ENCODE results near the gene FARS2. TPM values are rescaled to one million over a fixed set of nuclear protein-coding genes. Genes with fewer than 3 reads are reported as not detected.

Gene FARS2
- total and polyA plus RNA-seq, 2 donors (not counting 3 experiments of a cell fraction or from before 2014, with no cell fraction given), result 20.2 to 20.5 TPM

DNA sequence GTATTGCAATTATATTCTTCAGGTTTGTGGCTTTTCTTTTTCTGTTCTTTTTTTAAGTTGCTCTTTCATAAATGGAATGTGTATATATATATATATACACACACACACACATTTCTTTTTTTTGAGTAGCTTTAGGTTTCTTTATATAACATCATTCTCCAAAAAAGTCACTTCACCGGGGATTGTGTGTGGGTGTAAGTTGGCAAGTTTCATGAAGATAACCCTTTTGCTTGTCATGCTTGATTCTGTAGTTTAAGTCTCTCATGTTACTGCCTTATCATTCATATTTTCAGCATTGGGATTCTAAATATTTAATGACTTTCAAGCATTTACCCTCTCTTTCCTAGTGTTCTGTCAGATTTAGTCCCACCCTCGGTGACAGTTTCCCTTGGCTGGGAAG, 181.0 kb downstream of the FARS2 start:
- H4K20me1 ChIP-seq (replicated peaks; ENCODE audit: control insufficient read depth, extremely low read depth, insufficient read depth, low read length), result peaks cover 3% of the 10 kb centered on the region
- DNase-seq (ENCODE audit: low read depth, low spot score) (no peak), FAIRE-seq (no peak)
- no peak overlapping the region for H3K4me3 ChIP-seq (replicated peaks in 1 of 3; ENCODE audit: insufficient read depth in 1 of 3, low read depth in 1 of 3, low read length in 3 of 3)
- ChIA-PET CTCF (interaction anchor here (1.1 to 1.6 kb wide), 2 partner anchors 11 to 29 kb away, joined by 3 to 10 read pairs; no protein-coding TSS in a partner anchor), POLR2A (no interaction called here)
- H3K9ac ChIP-seq (replicated peaks; ENCODE audit: extremely low read depth, insufficient read depth, low read length), result no peak overlapping the region
- peaks cover 5% of the 10 kb centered on the region for H3K4me1 ChIP-seq (ENCODE audit: control insufficient read depth, extremely low read depth, insufficient read depth, low read length)
- no peak overlapping the region for H3K4me2 ChIP-seq (ENCODE audit: insufficient read depth, low read length)
- H3K27ac ChIP-seq (ENCODE audit: insufficient read depth, low read depth, low read length), result no peak overlapping the region
- intact Hi-C loops (cut with micrococcal nuclease) (no loop called here), dilution Hi-C loops (cut with MboI; ENCODE audit: extremely low pct_ligation_motif_present, low sequenced_read_pairs) (no loop called here)
- H3K79me2 ChIP-seq (ENCODE audit: control insufficient read depth, insufficient read depth, low read length), result no peaks in the 10 kb centered on the region
- no peaks in the 10 kb centered on the region for H3K36me3 ChIP-seq (ENCODE audit: control insufficient read depth in 2 of 2, extremely low read depth in 1 of 2, insufficient read depth in 2 of 2, low read length in 2 of 2)
- H3K27me3 ChIP-seq (ENCODE audit: control insufficient read depth in 2 of 2, insufficient read depth in 2 of 2, low read length in 2 of 2), result no peaks in the 10 kb centered on the region
- H3K9me3 ChIP-seq (replicated peaks; ENCODE audit: control insufficient read depth, insufficient read depth, low read length), result no peaks in the 10 kb centered on the region
- no TSS peak for BruUV-seq (replicated peaks)
- no peak overlapping the region for H2AFZ ChIP-seq (ENCODE audit: low read depth, low read length)
- H3K9me1 ChIP-seq (replicated peaks; ENCODE audit: control insufficient read depth, extremely low read depth, insufficient read depth, low read length), result no peaks in the 10 kb centered on the region
- TF ChIP-seq FOS (IDR thresholded peaks at IDR 0.05; ENCODE audit: borderline replicate concordance, insufficient read depth, low read length), result no peak
- no peak for TF ChIP-seq POLR2AphosphoS5 (IDR thresholded peaks at IDR 0.05; ENCODE audit: insufficient read depth, low read depth, low read length)
- no peak for TF ChIP-seq GATA2 (IDR thresholded peaks at IDR 0.05; ENCODE audit: insufficient read depth, insufficient read length, low read depth, low read length)
- TF ChIP-seq MAX (IDR thresholded peaks at IDR 0.05; ENCODE audit: insufficient read depth, insufficient read length), result no peak
- TF ChIP-seq JUN (IDR thresholded peaks at IDR 0.05; ENCODE audit: borderline replicate concordance, insufficient read depth, insufficient read length, low read depth), result no peak
- TF ChIP-seq POLR2A (IDR thresholded peaks at IDR 0.05; ENCODE audit: low read depth, low read length), result no peak
- no peak for TF ChIP-seq MYC (IDR thresholded peaks at IDR 0.05; ENCODE audit: low read depth, low read length)
- TF ChIP-seq EZH2 (IDR thresholded peaks at IDR 0.05; ENCODE audit: borderline replicate concordance, low read depth, low read length, severe bottlenecking), result no peak

DNA sequence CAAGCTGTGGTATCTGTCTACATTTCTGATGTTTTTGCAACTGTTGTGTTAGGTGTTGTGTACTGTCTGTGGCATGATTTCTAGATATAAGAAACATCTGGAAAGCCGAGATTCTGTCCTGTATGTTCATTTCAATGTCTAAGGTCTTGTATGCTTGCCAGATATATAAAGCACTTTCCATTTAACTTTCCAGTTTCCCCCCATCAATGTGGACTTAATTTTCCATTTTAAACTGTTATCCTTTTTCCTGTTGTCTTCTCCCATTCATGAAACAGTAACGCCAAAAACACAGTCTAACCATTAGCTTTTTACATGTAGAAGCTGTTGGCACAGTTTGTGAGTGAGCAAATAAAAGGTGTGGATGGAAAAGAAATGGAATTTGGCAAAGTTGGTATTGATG, 181.6 kb downstream of the FARS2 start:
- TF ChIP-seq, protein P1, sequence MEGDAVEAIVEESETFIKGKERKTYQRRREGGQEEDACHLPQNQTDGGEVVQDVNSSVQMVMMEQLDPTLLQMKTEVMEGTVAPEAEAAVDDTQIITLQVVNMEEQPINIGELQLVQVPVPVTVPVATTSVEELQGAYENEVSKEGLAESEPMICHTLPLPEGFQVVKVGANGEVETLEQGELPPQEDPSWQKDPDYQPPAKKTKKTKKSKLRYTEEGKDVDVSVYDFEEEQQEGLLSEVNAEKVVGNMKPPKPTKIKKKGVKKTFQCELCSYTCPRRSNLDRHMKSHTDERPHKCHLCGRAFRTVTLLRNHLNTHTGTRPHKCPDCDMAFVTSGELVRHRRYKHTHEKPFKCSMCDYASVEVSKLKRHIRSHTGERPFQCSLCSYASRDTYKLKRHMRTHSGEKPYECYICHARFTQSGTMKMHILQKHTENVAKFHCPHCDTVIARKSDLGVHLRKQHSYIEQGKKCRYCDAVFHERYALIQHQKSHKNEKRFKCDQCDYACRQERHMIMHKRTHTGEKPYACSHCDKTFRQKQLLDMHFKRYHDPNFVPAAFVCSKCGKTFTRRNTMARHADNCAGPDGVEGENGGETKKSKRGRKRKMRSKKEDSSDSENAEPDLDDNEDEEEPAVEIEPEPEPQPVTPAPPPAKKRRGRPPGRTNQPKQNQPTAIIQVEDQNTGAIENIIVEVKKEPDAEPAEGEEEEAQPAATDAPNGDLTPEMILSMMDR (IDR thresholded peaks at IDR 0.05; ENCODE audit: extremely low read depth in 1 of 2, insufficient read depth in 1 of 2, low read depth in 1 of 2, low read length in 2 of 2), result no peak
- TF ChIP-seq EZH2 (IDR thresholded peaks at IDR 0.05; ENCODE audit: borderline replicate concordance, low read depth, low read length, severe bottlenecking) (no peak), POLR2AphosphoS5 (IDR thresholded peaks at IDR 0.05; ENCODE audit: insufficient read depth, low read depth, low read length) (no peak), FOS (IDR thresholded peaks at IDR 0.05; ENCODE audit: borderline replicate concordance, insufficient read depth, low read length) (no peak), POLR2A (IDR thresholded peaks at IDR 0.05; ENCODE audit: low read depth, low read length) (no peak), MYC (IDR thresholded peaks at IDR 0.05; ENCODE audit: low read depth, low read length) (no peak), GATA2 (IDR thresholded peaks at IDR 0.05; ENCODE audit: insufficient read depth, insufficient read length, low read depth, low read length) (no peak), MAX (IDR thresholded peaks at IDR 0.05; ENCODE audit: insufficient read depth, insufficient read length) (no peak), JUN (IDR thresholded peaks at IDR 0.05; ENCODE audit: borderline replicate concordance, insufficient read depth, insufficient read length, low read depth) (no peak)
- peaks cover 5% of the 10 kb centered on the region for H3K4me1 ChIP-seq (ENCODE audit: control insufficient read depth, extremely low read depth, insufficient read depth, low read length)
- no peaks in the 10 kb centered on the region for H3K27me3 ChIP-seq (ENCODE audit: control insufficient read depth in 2 of 2, insufficient read depth in 2 of 2, low read length in 2 of 2)
- intact Hi-C loops (cut with micrococcal nuclease), result no loop called here
- no peaks in the 10 kb centered on the region for H3K79me2 ChIP-seq (ENCODE audit: control insufficient read depth, insufficient read depth, low read length)
- dilution Hi-C loops (cut with MboI; ENCODE audit: extremely low pct_ligation_motif_present, low sequenced_read_pairs), result no loop called here
- no peak overlapping the region for H3K4me2 ChIP-seq (ENCODE audit: insufficient read depth, low read length)
- no peak overlapping the region for H3K27ac ChIP-seq (ENCODE audit: insufficient read depth, low read depth, low read length)
- POLR2A ChIA-PET, result no interaction called here
- H2AFZ ChIP-seq (ENCODE audit: low read depth, low read length), result no peak overlapping the region
- BruUV-seq (replicated peaks), result no TSS peak
- peaks cover 3% of the 10 kb centered on the region for H4K20me1 ChIP-seq (replicated peaks; ENCODE audit: control insufficient read depth, extremely low read depth, insufficient read depth, low read length)
- no peaks in the 10 kb centered on the region for H3K9me1 ChIP-seq (replicated peaks; ENCODE audit: control insufficient read depth, extremely low read depth, insufficient read depth, low read length)
- CTCF ChIA-PET, result interaction anchor here (1.0 to 1.6 kb wide), 4 partner anchors 10 to 309 kb away, joined by 3 to 10 read pairs (median 4); no protein-coding TSS in a partner anchor
- no peaks in the 10 kb centered on the region for H3K9me3 ChIP-seq (replicated peaks; ENCODE audit: control insufficient read depth, insufficient read depth, low read length)
- no peak overlapping the region for H3K4me3 ChIP-seq (replicated peaks in 1 of 3; ENCODE audit: insufficient read depth in 1 of 3, low read depth in 1 of 3, low read length in 3 of 3)
- H3K9ac ChIP-seq (replicated peaks; ENCODE audit: extremely low read depth, insufficient read depth, low read length), result no peak overlapping the region
- DNase-seq (ENCODE audit: low read depth, low spot score) (peak; percentile 4), FAIRE-seq (no peak)
- H3K36me3 ChIP-seq (ENCODE audit: control insufficient read depth in 2 of 2, extremely low read depth in 1 of 2, insufficient read depth in 2 of 2, low read length in 2 of 2), result no peaks in the 10 kb centered on the region
